Tibial nerve (tissue), 4 donors: ENCODE measurements around the gene FNDC3B. TPM values are rescaled to one million over a fixed set of nuclear protein-coding genes. Genes with fewer than 3 reads are reported as not detected.

Experiments
- DNase-seq, 2 donors: peaks; one replicate each; pipeline ENCODE4 v3.0.0-alpha.2; 2019; ENCODE audit warnings: low spot score in 2 of 2
- H3K27ac ChIP-seq, 4 donors: fragments of 200-600 bp; sonication (generic) in 3 of 4; one replicate each; pipeline ENCODE4 v1.5.1; 2017 to 2019; ENCODE audit warnings: mild to moderate bottlenecking in 1 of 4
- H3K27me3 ChIP-seq, 2 donors: fragments of 200-600 bp; sonication (generic) in 1 of 2; one replicate each; pipeline versions ENCODE4 v1.5.1 to v1.6.0; 2017 to 2019
- H3K36me3 ChIP-seq, 3 donors: fragments of 200-600 bp; sonication (generic); one replicate each; pipeline ENCODE4 v1.5.1; 2018 to 2019
- H3K4me1 ChIP-seq, 4 donors: fragments of 200-600 bp; sonication (generic) in 3 of 4; one replicate each; pipeline ENCODE4 v1.5.1; 2017 to 2019
- H3K4me3 ChIP-seq, 4 donors: fragments of 200-600 bp; sonication (generic) in 3 of 4; one replicate each; pipeline ENCODE4 v1.5.1; 2017 to 2019; ENCODE audit warnings: mild to moderate bottlenecking in 1 of 4, moderate library complexity in 1 of 4
- H3K9me3 ChIP-seq, 4 donors: fragments of 200-600 bp; sonication (generic) in 3 of 4; one replicate each; pipeline ENCODE4 v1.5.1; 2017 to 2019
- CTCF ChIP-seq, 5 experiments: fragments of 200-600 bp in 3 of 5; fragments of 450-650 bp in 2 of 5; sonication (generic) in 3 of 5; IDR thresholded peaks; one replicate each; pipeline ENCODE4 v1.5.1; 2016 to 2019; ENCODE audit warnings: antibody characterized with exemption in 5 of 5, mild to moderate bottlenecking in 3 of 5, moderate library complexity in 2 of 5
- EP300 ChIP-seq, 2 donors: sonication (generic); formaldehyde crosslinking; IDR thresholded peaks; one replicate each; pipeline ENCODE4 v1.6.1; 2017; ENCODE audit warnings: antibody characterized with exemption in 2 of 2, mild to moderate bottlenecking in 1 of 2
- POLR2A ChIP-seq, 2 donors: fragments of 450-650 bp; IDR thresholded peaks; one replicate each; pipeline ENCODE4 v1.6.1; 2017; ENCODE audit warnings: antibody characterized with exemption in 2 of 2, mild to moderate bottlenecking in 2 of 2, moderate library complexity in 2 of 2
- WGBS, 2 donors: methylation state at CpG; one replicate each; pipeline ENCODE4 v1.1.5; 2018; 5-methylcytosine and 5-hydroxymethylcytosine counted together
- total RNA-seq, 4 donors: library from RNA; depleted of rRNA; stranded (reverse); fragments of >200 nt; gene quantifications; one replicate each; pipeline ENCODE4 v1.1.0, GENCODE V29; 2016

FNDC3B gene
- total RNA-seq, 4 donors from 2014 or later: 87.5 to 106 (median 95.7) TPM

- Histone ChIP-seq H3K27ac (peak overlapping the region; percentile 18 to 88 (median 74)), H3K27me3 (no peaks in the 10 kb centered on the region), H3K9me3 (no peaks in the 10 kb centered on the region), H3K36me3 (no peaks in the 10 kb centered on the region), H3K4me3 (no peak overlapping the region), H3K4me1 (peaks cover 0 to 72% (median 42%) of the 10 kb centered on the region in 4 donors)
- TF ChIP-seq CTCF (IDR thresholded peaks at IDR 0.05) (no peak), POLR2A (IDR thresholded peaks at IDR 0.05) (no peak), EP300 (IDR thresholded peaks at IDR 0.05) (no peak)
- 67 to 75% methylated on average over 2 of the region's 2 CpGs for WGBS, 2 donors
- DNase-seq: no peak
These were observed 91.3 kb downstream of the FNDC3B start for GRCh38 chr3:172130717-172131050.

GRCh38 chr3:172131746-172132145 lies 92.4 kb downstream of the FNDC3B start:
- no peak overlapping the region for H3K4me3 ChIP-seq
- H3K4me1 ChIP-seq: peaks cover 0 to 72% (median 45%) of the 10 kb centered on the region in 4 donors

GRCh38 chr3:172132159-172132586 lies 92.8 kb downstream of the FNDC3B start:
- no peak overlapping the region for H3K4me3 ChIP-seq
- TF ChIP-seq CTCF (IDR thresholded peaks at IDR 0.05) (no peak), EP300 (IDR thresholded peaks at IDR 0.05) (no peak), POLR2A (IDR thresholded peaks at IDR 0.05) (no peak)
- no peak for DNase-seq
- H3K4me1 ChIP-seq: peaks cover 0 to 72% (median 45%) of the 10 kb centered on the region in 4 donors
- no peaks in the 10 kb centered on the region for H3K36me3 ChIP-seq
- H3K9me3 ChIP-seq: no peaks in the 10 kb centered on the region
- H3K27me3 ChIP-seq: no peaks in the 10 kb centered on the region
- WGBS, 2 donors: 91 to 96% methylated on average over 4 of the region's 4 CpGs
- H3K27ac ChIP-seq: no peak overlapping the region

More at GRCh38 chr3:172131746-172132145, 92.4 kb downstream of the FNDC3B start:
- WGBS, 2 donors: 93 to 95% methylated on average over 1 of the region's 1 CpG
- no peak for DNase-seq
- Histone ChIP-seq H3K27ac (peak overlapping the region in 1 of 4 donors; percentile 4), H3K27me3 (no peaks in the 10 kb centered on the region), H3K9me3 (no peaks in the 10 kb centered on the region), H3K36me3 (no peaks in the 10 kb centered on the region)
- TF ChIP-seq EP300 (IDR thresholded peaks at IDR 0.05) (no peak), POLR2A (IDR thresholded peaks at IDR 0.05) (no peak), CTCF (IDR thresholded peaks at IDR 0.05) (no peak)

GRCh38 chr3:172132721-172133311 lies 93.4 kb downstream of the FNDC3B start:
- Histone ChIP-seq H3K4me3 (no peak overlapping the region), H3K36me3 (no peaks in the 10 kb centered on the region), H3K27ac (no peak overlapping the region), H3K27me3 (no peaks in the 10 kb centered on the region), H3K9me3 (no peaks in the 10 kb centered on the region), H3K4me1 (peaks cover 2 to 72% (median 45%) of the 10 kb centered on the region in 4 donors)
- TF ChIP-seq EP300 (IDR thresholded peaks at IDR 0.05) (no peak), CTCF (IDR thresholded peaks at IDR 0.05) (no peak), POLR2A (IDR thresholded peaks at IDR 0.05) (no peak)
- no peak for DNase-seq
- WGBS, 2 donors: 93 to 96% methylated on average over 3 of the region's 3 CpGs

GRCh38 chr3:172133838-172134237 lies 94.5 kb downstream of the FNDC3B start:
- H3K36me3 ChIP-seq: no peaks in the 10 kb centered on the region
- 88 to 90% methylated on average over 4 of the region's 4 CpGs for WGBS, 2 donors
- no peaks in the 10 kb centered on the region for H3K27me3 ChIP-seq
- peaks cover 3 to 72% (median 45%) of the 10 kb centered on the region in 4 donors for H3K4me1 ChIP-seq
- TF ChIP-seq POLR2A (IDR thresholded peaks at IDR 0.05) (no peak), EP300 (IDR thresholded peaks at IDR 0.05) (no peak), CTCF (IDR thresholded peaks at IDR 0.05) (no peak)
- DNase-seq: no peak
- H3K9me3 ChIP-seq: no peaks in the 10 kb centered on the region
- peak overlapping the region in 2 of 4 donors; percentile 21 to 61 for H3K27ac ChIP-seq
- no peak overlapping the region for H3K4me3 ChIP-seq
